Tibial nerve (tissue), 4 donors: ENCODE measurements around the gene MFAP3. TPM values are rescaled to one million over a fixed set of nuclear protein-coding genes. Genes with fewer than 3 reads are reported as not detected.

Experiments used
- DNase-seq, 2 donors: peaks; one replicate each; pipeline ENCODE4 v3.0.0-alpha.2; 2019; ENCODE audit warnings: low spot score in 2 of 2
- H3K27ac ChIP-seq, 4 donors: fragments of 200-600 bp; sonication (generic) in 3 of 4; one replicate each; pipeline ENCODE4 v1.5.1; 2017 to 2019; ENCODE audit warnings: mild to moderate bottlenecking in 1 of 4
- H3K27me3 ChIP-seq, 2 donors: fragments of 200-600 bp; sonication (generic) in 1 of 2; one replicate each; pipeline versions ENCODE4 v1.5.1 to v1.6.0; 2017 to 2019
- H3K36me3 ChIP-seq, 3 donors: fragments of 200-600 bp; sonication (generic); one replicate each; pipeline ENCODE4 v1.5.1; 2018 to 2019
- H3K4me1 ChIP-seq, 4 donors: fragments of 200-600 bp; sonication (generic) in 3 of 4; one replicate each; pipeline ENCODE4 v1.5.1; 2017 to 2019
- H3K4me3 ChIP-seq, 4 donors: fragments of 200-600 bp; sonication (generic) in 3 of 4; one replicate each; pipeline ENCODE4 v1.5.1; 2017 to 2019; ENCODE audit warnings: mild to moderate bottlenecking in 1 of 4, moderate library complexity in 1 of 4
- H3K9me3 ChIP-seq, 4 donors: fragments of 200-600 bp; sonication (generic) in 3 of 4; one replicate each; pipeline ENCODE4 v1.5.1; 2017 to 2019
- EP300 ChIP-seq, 2 donors: sonication (generic); formaldehyde crosslinking; IDR thresholded peaks; one replicate each; pipeline ENCODE4 v1.6.1; 2017; ENCODE audit warnings: antibody characterized with exemption in 2 of 2, mild to moderate bottlenecking in 1 of 2
- POLR2A ChIP-seq, 2 donors: fragments of 450-650 bp; IDR thresholded peaks; one replicate each; pipeline ENCODE4 v1.6.1; 2017; ENCODE audit warnings: antibody characterized with exemption in 2 of 2, mild to moderate bottlenecking in 2 of 2, moderate library complexity in 2 of 2
- WGBS, 2 donors: methylation state at CpG; one replicate each; pipeline ENCODE4 v1.1.5; 2018; 5-methylcytosine and 5-hydroxymethylcytosine counted together
- total RNA-seq, 4 donors: library from RNA; depleted of rRNA; stranded (reverse); fragments of >200 nt; gene quantifications; one replicate each; pipeline ENCODE4 v1.1.0, GENCODE V29; 2016
- TF ChIP-seq, protein P1 (sequence below), 5 experiments: fragments of 200-600 bp in 3 of 5; fragments of 450-650 bp in 2 of 5; sonication (generic) in 3 of 5; IDR thresholded peaks; one replicate each; pipeline ENCODE4 v1.5.1; 2016 to 2019; ENCODE audit warnings: antibody characterized with exemption in 5 of 5, mild to moderate bottlenecking in 3 of 5, moderate library complexity in 2 of 5

Gene MFAP3
- total RNA-seq, 4 donors from 2014 or later, result 15.7 to 45.9 (median 36.4) TPM

DNA sequence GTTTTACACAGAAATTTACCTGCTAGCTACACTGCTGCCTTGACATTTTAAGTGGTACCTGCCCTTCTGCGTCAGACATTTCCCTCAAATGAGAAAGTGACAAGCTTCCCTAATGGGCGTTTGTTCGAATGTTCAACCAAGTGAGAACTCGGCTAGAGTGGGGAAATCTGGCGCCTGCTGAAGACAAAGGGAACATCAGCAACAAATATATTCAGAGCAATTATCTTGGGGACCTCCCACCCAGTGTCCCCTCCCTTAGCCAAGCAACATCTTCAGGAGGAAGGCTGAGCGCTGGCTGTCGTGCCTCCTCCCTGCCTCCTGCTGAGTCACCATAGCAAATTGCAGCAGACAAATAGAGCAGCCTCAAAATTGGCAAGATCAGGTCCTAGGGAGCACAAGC is 57.1 kb downstream of the MFAP3 start:
- H3K27me3 ChIP-seq, result no peaks in the 10 kb centered on the region
- 60 to 68% methylated on average over 7 of the region's 7 CpGs for WGBS, 2 donors
- H3K4me1 ChIP-seq, result peaks cover 0 to 17% (median 0%) of the 10 kb centered on the region in 4 donors
- H3K36me3 ChIP-seq, result peaks cover 0 to 13% (median 0%) of the 10 kb centered on the region in 3 donors
- no peak overlapping the region for H3K4me3 ChIP-seq
- no peaks in the 10 kb centered on the region for H3K9me3 ChIP-seq
- DNase-seq, result no peak
- TF ChIP-seq, protein P1, sequence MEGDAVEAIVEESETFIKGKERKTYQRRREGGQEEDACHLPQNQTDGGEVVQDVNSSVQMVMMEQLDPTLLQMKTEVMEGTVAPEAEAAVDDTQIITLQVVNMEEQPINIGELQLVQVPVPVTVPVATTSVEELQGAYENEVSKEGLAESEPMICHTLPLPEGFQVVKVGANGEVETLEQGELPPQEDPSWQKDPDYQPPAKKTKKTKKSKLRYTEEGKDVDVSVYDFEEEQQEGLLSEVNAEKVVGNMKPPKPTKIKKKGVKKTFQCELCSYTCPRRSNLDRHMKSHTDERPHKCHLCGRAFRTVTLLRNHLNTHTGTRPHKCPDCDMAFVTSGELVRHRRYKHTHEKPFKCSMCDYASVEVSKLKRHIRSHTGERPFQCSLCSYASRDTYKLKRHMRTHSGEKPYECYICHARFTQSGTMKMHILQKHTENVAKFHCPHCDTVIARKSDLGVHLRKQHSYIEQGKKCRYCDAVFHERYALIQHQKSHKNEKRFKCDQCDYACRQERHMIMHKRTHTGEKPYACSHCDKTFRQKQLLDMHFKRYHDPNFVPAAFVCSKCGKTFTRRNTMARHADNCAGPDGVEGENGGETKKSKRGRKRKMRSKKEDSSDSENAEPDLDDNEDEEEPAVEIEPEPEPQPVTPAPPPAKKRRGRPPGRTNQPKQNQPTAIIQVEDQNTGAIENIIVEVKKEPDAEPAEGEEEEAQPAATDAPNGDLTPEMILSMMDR (IDR thresholded peaks at IDR 0.05), result no peak
- no peak for TF ChIP-seq POLR2A (IDR thresholded peaks at IDR 0.05)
- H3K27ac ChIP-seq, result no peak overlapping the region

DNA sequence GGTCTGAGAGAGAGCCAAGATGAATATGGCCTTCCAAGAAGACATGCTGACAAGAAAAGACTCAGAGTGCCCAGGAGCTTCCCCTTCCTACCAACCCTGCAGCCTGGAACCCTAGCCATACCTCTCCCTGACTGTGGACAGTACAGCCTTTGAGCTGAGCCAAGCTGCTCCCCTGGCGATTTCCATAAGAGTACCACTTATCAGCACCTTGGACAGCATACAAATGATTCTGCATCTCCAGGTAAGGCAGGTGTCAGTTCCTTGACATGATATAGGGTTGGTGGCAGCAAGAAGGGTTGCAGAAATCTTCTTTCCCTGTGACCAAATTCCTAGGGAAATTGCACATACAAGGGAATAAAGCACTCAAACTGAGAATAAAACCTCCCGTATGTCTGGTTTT is 58.3 kb downstream of the MFAP3 start:
- no peak for DNase-seq
- TF ChIP-seq, protein P1 (IDR thresholded peaks at IDR 0.05), result no peak
- TF ChIP-seq POLR2A (IDR thresholded peaks at IDR 0.05) (no peak), EP300 (IDR thresholded peaks at IDR 0.05) (no peak)
- 71% methylated on average over 2 of the region's 2 CpGs for WGBS, 2 donors
- Histone ChIP-seq H3K27ac (no peak overlapping the region), H3K4me1 (peaks cover 0 to 12% (median 0%) of the 10 kb centered on the region in 4 donors), H3K27me3 (no peaks in the 10 kb centered on the region), H3K9me3 (no peaks in the 10 kb centered on the region), H3K36me3 (peaks cover 0 to 13% (median 0%) of the 10 kb centered on the region in 3 donors), H3K4me3 (no peak overlapping the region)

DNA sequence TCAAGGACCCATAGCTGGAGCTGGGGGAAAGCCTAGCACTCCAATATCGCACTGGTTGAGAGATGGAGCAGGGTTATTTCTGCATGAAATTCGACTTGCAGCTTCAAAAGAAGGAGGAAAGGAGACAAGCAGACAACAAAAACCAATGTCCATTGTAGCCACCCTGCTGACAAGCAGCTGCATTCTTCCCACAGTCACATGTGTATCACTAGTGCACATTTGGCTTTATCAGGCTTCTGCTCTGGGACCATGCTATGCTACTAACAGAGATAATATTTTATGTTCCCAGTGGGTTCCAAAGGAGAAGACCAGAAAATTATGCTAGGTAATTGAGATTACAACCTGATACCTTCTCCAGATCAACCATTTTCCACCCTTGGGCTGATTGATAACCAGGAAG is 59.7 kb downstream of the MFAP3 start:
- H3K27me3 ChIP-seq, result no peaks in the 10 kb centered on the region
- no peak for DNase-seq
- no peak overlapping the region for H3K27ac ChIP-seq
- TF ChIP-seq EP300 (IDR thresholded peaks at IDR 0.05) (no peak), POLR2A (IDR thresholded peaks at IDR 0.05) (no peak)
- TF ChIP-seq, protein P1 (IDR thresholded peaks at IDR 0.05), result no peak
- H3K9me3 ChIP-seq, result no peaks in the 10 kb centered on the region
- peaks cover 0 to 13% (median 0%) of the 10 kb centered on the region in 3 donors for H3K36me3 ChIP-seq
- WGBS, 2 donors, result 76 to 79% methylated on average over 2 of the region's 2 CpGs
- no peak overlapping the region for H3K4me3 ChIP-seq
- H3K4me1 ChIP-seq, result no peaks in the 10 kb centered on the region

DNA sequence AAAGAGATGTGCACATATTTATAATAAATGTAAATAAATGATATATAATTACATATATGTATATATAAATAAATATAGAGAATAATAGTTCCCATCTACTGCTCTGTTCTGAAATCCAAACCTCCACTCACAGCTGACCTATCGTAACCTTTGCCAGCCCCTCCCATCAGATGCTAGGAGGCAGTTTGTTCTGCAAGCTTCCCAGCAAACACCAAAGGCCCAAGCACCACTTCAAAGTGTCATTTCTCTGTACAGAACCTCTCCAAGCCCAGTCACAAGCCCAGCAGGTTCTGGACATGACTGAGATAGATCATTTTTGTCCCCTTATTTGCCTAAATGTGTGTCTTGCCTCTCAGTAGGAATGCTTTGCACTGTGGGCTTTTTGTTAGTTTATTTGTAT is 62.4 kb downstream of the MFAP3 start:
- no peak overlapping the region for H3K27ac ChIP-seq
- DNase-seq, result no peak
- H3K9me3 ChIP-seq, result no peaks in the 10 kb centered on the region
- peaks cover 0 to 13% (median 0%) of the 10 kb centered on the region in 3 donors for H3K36me3 ChIP-seq
- no peaks in the 10 kb centered on the region for H3K27me3 ChIP-seq
- 89% methylated on average over 1 of the region's 1 CpG for WGBS, 2 donors
- TF ChIP-seq, protein P1 (IDR thresholded peaks at IDR 0.05), result no peak
- TF ChIP-seq POLR2A (IDR thresholded peaks at IDR 0.05) (no peak), EP300 (IDR thresholded peaks at IDR 0.05) (no peak)
- H3K4me3 ChIP-seq, result no peak overlapping the region
- no peaks in the 10 kb centered on the region for H3K4me1 ChIP-seq

DNA sequence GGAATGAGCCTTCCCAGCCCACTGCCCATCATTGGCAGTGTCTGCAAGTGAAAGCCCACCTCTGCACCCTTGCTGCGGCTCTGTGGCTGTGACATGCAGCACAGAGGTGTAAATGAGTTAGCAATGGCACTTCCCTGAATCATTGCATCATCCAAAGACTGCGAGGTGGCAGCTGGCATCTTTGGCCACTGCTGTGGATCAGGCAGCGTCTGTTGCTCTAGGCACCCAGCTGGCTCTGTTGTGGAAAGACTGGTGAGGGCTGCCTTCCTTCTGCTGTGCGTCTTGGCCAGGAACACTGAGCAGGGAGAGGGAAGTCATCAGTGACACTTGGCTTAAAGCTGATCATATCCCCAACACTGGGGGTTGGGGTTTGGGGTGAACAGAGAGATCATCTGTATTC is 64.5 kb downstream of the MFAP3 start:
- TF ChIP-seq EP300 (IDR thresholded peaks at IDR 0.05), result no peak
- TF ChIP-seq, protein P1 (IDR thresholded peaks at IDR 0.05), result no peak
- no peak for TF ChIP-seq POLR2A (IDR thresholded peaks at IDR 0.05)
- H3K4me1 ChIP-seq, result no peaks in the 10 kb centered on the region

More for the DNA sequence above, 64.5 kb downstream of the MFAP3 start:
- no peaks in the 10 kb centered on the region for H3K27me3 ChIP-seq
- no peak for DNase-seq
- H3K4me3 ChIP-seq, result no peak overlapping the region
- 71 to 78% methylated on average over 4 of the region's 4 CpGs for WGBS, 2 donors
- H3K9me3 ChIP-seq, result no peaks in the 10 kb centered on the region
- H3K36me3 ChIP-seq, result peaks cover 0 to 5% (median 0%) of the 10 kb centered on the region in 3 donors
- no peak overlapping the region for H3K27ac ChIP-seq

Other genes starting within 250 kb of the MFAP3 start
- gene FAM114A2, start 57 bp upstream of the MFAP3 start, total RNA-seq, result 10 to 100 TPM; 10.5 to 19.7 (median 13.6) TPM
- gene GALNT10, start 151.8 kb downstream of the MFAP3 start, total RNA-seq, result 10 to 100 TPM; 24.1 to 41.2 (median 26.7) TPM